Measurements from ENCODE around the gene SLC18A2.
"Not testable (repeated sequence)": the region's sequence is repeated elsewhere in the genome, so short reads cannot be mapped to it uniquely, and the experiment has no call there.

Gene SLC18A2

DNA sequence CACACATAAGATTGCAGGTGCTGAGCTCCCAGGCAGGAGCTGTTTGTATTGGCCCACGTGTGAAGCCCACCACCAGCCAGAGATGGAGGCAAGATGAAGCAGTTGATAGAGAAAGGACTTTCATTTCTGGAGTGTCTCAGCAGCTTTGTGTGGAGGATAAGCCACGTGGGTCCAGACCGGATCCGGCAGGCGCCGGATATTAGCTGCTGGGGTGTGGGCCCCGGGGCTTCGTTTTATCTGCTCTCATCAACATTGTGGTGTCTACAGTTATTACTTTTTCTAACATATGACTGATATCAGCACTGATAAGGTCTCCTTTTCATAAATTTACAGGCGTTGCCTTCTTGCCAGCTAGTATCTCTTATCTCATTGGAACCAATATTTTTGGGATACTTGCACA is 25.5 kb downstream of the SLC18A2 start:
- no peak for DNase-seq

DNA sequence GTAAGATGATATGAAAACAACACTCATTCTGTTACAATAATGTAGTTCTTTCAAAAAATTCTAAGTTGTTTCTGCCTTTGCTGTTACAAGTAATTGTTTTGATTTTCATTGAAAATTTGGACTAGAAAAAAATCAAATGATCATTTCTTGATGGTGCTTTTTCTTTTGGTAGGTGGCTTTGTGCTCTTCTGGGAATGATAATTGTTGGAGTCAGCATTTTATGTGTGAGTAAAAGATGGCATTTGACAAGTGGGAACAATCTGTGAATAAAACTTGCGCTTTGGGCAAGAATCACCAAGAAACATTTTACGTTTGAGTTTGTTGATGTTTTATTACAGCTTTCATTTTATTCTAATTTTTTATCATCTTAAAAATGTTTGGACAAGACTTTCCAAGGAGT is 25.9 kb downstream of the SLC18A2 start:
- no peak for DNase-seq

DNA sequence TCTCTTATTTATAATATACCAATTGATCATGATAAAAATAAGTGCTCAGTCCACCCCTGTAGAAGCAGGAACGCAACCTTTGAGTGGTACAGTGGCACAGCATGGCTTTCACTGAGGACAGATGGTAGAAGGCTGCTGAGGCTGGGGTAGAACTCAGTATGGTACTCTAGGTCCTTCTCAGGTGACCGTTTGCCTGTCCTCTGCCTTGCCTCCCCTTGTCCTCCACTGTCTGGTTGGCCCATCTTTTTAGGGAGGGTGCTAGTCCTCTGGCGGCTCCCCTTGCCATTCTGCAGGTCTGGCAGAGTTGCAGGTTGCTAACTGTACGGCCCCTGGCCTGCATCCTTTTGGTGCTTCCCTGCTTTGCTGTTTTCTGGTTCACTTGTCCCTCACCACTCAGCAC is 27.3 kb downstream of the SLC18A2 start:
- DNase-seq, result no peak

DNA sequence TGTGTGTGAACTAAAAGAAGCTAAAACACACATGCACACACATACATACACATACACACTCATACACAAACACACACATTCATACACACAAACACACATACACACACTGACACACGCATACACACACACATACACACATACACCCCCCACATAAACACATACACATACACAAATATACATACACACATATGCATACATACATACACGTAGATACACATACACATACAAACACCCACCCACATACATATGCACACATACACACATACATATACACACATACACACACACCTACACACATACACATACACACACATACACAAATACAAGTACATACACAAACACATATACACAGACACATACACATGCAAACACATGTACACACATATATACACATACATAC is 28.0 kb downstream of the SLC18A2 start:
- DNase-seq, result no peak

DNA sequence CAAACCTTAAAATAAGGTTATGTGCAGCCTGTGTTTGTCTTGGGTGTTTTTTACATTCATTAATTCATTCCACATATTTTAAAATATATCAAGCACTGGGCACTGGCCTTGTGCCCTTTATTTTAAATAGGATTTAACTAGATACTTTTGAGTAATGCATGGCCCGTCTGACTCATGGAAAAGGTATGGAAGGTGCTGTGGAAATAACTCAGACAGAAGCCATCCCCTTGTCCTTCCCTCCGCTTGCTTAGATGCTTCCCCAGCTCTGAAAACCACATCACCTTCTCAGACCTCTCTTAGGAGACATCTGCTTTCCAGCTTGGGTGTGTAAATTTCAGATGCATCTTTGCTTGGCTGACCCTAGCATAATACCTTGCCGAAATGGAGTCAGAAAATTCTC is 30.5 kb downstream of the SLC18A2 start:
- DNase-seq, result no peak

DNA sequence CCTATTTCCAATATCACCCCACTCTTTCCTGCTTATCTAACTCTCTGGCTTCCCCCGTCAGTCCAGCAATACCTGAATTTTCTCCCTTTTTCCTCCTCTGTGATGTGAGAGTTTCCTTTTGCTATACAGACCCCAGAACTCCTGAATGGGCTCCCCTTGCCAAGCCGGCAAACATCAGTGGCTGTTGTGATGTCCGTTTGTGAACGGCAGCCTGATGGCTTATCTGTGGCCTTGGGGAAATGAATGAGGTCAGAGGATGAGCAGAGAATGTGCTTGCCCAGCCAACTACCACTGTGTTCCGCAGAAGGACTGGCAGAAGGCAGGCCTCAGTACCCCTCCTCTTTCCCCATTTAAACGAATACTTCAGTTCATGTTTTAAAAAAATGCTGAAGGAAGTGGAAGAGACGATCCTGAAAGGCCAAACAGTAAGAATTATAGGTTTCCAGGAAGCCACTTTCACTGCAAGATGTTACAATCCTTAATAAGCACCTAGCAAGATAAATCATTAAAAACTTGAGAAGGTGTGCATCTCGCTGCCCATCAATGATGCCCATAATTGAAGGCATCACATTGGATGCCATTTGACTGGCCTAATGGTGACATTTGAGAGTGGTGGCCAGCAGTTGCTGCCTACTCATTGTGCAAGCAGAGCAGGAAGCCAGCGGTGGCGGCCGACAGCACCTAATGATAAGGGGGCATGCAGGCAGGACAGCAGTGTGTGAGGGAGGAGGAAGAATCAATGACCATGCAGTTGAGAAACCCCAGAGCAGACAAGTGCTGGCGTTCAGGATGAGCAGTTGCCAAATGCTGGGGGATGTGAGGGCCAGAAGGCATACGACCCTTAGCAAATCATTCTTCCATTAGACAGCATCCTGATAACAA is 31.5 kb downstream of the SLC18A2 start:
- no peak for DNase-seq

DNA sequence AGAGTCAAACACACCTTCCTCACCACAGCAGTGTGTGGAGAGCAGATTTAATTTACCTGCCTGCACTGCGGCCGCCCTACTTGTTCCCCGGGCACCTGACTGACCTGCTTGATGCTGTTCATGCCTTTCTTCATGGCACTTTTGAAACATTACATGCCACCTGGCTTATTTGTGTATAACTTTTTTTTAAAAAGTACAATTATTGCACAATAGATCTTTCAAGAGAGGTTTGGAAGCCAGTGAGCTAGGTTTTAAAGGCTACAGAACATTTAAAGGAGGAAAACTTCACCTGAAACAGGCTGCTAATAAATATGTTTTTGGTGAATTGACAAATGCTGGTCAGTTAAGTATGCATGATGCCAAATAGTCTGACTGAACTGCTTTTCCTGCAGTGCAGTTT is 33.1 kb downstream of the SLC18A2 start:
- no peak for DNase-seq

DNA sequence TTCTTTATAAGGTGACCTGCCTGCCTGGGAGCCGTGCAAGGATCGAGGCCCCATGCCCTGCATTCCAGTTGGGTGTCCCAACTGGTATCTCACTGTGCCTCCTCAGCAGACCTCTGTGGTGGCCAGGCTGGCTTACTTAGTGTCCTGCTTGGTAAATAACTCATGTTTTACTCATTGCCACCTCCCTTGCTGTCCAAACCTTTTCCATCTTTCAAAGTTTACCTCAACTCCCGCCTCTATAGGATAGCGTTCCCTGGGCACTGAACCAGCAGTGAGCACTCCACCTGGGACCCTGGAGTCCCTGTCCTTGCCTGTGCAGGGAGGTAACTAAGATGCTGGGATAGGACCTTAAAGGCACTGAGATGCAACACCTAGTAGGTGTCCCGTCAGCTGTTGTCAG is 33.6 kb downstream of the SLC18A2 start:
- no peak for DNase-seq

DNA sequence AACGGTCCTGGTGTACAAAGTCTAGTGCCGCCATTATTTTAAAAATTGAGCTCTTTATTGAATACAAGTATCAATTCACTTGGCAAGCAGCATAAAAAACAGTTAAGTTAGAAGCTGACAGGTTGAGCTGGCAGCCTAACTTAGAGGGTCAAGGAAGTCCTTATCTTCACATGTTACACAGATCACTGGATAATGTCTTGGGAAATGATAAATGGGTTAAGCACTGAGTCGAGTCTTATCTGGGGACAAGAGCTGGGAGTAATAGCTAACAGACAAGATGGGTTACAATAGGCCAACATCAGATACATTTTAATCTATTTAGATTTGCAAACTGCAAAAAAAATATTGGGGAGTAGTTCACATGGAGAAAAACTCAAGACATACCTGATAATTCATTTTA is 34.2 kb downstream of the SLC18A2 start:
- no peak for DNase-seq

DNA sequence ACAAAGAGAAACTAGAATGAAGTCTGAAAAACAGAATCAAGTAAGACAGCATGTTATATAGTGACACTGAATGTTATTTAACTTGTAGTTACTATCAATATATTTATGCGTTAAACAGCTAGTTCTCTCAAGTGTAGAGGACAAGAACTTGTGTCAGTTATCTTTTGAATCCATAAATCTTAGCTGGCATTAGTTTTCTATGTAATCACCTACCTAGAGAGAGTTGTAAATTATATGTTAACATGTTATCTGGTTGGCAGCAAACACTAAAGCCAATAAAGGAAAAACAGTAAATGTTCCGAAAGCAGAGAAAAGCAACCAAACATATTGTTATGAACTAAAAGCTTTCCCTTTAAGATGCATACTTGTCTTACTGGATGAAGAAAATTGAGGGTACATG is 36.8 kb downstream of the SLC18A2 start:
- DNase-seq, result no peak

DNA sequence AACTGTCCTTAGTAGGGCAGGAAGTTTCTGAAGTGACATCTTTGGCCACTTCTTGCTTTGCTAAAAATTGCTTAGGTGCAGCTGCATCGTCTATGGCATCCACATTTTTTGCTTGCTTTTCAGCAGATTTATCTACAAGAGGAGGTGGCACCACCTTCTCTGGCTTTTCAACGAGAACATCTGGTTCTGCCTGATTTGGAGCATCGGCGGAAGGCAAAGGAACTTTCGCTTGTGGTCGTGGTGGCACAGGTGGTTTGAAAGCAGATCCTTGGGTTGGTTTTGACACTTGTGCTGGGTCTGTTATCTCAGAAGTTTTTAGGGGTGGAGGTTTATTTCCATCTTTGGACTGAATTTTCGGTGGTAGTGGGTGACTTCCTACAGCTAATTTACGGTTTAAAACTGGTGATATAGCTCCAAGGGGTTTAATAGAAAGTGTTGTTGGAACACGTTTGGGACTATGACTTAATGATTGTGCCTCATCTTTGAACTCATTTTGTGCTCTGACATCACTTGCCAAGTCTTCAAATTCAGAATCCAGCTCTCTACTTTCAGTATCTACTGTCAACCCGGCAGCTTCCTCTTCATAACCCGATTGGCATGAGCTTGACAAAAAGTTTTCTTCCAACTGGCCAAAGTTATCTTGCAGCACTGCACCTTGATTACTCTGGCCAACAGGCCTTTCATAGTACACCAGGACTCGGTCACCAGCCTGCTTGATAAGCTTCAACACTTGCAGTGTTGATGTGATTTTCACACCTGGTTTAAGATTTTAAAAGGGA is 44.0 kb downstream of the SLC18A2 start:
- DNase-seq, result no peak

DNA sequence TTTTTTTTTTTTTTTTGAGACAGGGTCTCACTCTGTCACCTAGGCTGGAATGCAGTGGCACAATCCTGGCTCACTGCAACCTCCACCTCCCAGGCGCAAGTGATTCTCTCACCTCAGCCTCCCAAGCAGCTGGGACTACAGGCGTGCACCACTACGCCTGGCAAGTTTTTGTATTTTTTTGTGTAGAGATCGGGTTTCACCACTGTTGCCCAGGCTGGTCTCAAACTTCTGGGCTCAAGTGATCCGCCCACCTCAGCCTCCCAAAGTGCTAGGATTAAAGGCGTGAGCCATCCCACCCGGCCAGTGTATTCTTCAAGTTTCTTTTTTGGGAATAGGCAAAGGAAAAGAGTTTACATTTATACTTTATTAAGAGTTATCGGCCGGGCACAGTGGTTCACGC is 50.0 kb downstream of the SLC18A2 start:
- not testable (repeated sequence) for DNase-seq

DNA sequence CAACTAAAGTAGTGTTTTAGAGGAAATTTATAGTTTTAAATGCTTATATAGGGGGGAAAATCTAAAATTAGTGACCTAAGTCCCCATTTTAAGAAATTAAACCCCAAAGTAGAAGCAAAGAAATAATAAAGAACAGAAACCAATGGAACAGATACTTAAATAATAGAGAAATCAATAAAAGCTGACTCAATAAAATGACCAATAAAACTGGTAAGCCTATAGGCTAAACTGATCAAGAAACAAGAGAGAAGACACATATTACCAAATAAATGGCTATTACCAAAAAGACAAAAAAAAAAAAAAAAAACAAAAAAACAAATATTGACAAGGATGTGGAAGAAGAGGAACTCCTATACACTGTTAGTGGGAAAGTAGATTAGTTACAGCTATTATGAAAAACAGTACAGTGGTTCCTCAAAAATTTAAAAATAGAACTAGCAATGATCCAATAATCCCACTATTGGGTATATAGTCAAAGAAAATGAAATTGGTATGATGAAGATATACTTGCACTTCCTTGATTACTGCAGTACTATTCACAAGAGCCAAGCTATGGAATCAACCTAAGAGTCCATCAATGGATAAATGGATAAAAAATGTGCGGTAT is 53.2 kb downstream of the SLC18A2 start:
- no peak for DNase-seq

DNA sequence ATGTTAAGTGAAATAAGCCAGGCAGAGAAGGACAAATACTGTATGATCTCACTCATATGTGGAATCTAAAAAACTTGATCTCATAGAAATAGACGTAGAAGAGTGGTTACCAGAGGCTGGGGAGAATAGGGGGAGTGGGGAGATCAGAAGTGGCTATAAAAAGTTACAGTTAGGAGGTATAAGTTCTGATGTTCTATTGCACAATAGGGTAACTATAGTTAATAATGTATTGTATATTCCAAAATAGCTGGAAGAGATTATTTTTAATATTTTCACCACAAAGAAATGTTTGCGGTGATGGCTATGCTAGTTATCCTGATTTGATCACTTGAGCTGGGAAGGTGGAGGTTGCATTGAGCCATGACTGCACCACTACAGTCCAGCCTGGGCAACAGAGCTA is 53.8 kb downstream of the SLC18A2 start:
- no peak for DNase-seq

DNA sequence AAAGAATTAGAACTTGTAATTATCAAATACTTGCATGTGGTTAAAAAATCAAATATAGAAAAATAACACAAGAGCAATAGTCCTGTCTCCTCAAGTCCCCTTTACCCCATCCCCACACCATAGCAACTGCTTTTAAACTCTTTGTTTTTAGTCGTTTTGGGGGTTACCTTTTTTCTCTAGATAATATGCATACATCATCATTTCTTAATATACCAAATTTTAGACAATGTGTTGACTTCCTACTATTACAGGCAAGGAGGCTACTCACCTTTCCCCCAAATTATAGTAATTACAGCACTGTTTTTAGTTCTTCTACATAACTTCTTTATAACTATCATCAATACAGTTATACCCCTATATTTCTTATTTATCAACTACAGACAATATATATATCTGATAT is 57.3 kb downstream of the SLC18A2 start:
- no peak for DNase-seq

DNA sequence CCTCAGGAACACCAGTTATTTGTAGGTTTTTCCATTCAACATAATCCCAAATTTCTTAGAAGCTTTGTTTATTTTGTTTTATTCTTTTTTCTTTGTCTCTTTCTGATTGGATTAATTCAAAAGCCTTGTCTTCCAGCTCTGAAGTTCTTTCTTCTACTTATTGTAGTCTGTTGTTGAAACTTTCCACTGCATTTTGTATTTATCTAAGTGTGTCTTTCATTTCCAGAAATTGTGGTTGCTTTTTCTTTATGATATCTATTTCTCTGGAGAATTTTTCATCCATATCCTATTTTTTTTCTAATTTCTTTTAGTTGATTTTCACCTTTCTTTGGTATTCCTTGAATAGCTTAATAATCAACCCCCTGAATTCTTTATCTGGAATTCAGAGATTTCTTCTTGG is 58.5 kb downstream of the SLC18A2 start:
- DNase-seq, result no peak

DNA sequence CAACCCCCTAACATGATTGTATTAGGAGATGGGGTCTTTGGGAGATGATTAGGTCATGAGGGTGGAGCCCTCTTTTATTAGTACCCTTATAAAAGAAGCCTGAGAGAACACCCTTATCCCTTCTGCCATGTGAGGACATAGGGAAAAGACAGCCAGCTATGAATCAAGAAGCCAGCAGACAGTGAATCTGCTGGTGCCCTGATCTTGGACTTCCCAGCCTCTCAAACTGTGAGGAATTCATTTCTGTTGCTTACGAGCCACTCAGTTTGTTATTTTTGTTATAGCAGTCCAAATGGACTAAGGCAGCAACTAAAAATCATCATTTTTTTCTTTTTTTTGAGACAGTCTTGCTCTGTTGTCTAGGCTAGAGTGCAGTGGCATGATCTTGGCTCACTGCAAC is 59.8 kb downstream of the SLC18A2 start:
- DNase-seq, result no peak

DNA sequence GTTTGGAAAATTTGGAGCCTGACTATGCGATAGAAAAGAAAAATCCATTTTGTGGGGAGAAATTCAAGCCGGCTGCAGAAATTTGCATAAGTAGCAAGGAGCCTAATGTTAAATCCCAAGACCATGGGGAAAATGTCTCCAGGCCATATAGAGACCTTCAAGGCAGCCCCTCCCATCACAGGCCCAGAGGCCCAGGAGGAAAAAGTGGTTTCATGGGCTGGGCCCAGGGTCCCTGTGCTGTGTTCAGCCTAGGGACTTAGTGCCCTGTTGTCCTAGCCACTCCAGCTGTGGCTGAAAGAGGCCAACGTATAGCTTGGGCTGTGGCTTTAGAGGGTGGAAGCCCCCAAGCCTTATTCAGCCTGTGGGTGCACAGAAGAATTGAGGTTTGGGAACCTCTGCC is 62.5 kb downstream of the SLC18A2 start:
- DNase-seq, result not testable (repeated sequence)

DNA sequence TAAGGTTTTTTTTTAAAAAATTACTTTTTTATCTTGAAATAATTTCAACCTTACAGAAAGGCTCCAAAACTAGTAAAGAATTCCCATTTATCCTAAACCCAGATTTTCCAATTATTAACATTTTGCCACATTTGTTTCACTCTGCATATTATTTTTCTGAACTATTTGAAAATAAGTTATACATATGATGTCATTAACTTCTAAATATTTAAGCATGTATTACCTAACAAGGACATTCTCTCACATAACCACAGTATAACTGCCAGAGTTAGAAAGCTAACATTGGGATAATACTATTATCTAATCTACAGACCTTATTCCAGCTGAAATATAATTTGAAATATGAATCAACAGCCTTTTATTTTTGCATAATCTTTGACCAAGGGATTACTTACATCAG is 65.8 kb downstream of the SLC18A2 start:
- no peak for DNase-seq

DNA sequence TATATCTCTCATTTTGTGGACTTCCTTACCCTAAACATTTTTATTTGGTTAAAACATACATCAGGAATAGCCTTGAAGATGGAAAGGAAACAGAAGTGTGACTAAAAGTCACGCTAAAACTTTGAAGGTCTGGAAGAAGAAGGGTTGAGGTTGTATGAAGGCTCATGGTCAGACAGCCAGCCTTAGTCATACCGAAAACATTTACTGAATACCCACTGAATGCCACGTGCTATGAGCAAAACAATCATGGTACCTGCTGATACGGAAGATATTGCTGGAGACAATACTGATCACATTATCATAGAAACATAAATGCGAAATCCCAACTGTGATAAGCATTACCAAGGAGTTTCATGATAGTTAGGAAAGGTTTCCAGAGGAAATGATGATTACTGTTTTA is 70.3 kb downstream of the SLC18A2 start:
- no peak for DNase-seq

DNA sequence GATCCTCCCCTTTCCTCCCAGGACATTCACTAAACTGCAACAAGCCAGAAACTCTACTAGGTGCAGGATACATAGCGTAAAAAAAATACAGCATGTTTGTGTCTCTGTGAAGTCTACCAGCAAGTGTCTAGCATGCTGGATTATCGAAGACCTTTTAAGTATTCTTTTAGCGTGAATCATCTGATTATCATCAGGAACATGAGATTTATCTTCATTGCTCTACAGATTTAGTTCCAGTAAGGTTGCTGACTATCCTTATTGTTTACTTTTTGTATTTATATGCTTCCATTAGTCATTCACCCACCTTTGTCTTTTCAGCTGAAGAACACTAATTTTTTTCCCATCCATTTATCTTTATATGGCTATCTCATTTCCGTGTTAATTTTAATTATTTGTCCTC is 71.5 kb downstream of the SLC18A2 start:
- no peak for DNase-seq

DNA sequence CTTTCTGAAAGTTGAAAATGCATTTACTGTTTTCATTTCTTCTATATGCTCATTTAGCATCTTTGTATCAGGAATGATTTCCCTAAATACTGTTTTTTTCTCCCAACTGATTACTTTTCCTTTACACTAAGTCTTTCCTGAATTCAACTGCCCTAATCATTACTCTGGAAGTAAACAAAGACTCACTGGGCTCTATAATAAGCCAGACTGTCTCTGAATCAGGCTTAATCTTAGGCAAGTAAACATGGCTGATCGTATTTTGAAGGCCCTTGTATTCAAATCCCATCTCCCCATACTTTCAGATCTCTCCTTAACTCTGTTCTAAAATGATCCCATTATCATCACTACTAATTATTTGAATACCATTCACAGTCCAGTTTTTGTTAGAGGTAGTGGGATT is 72.7 kb downstream of the SLC18A2 start:
- DNase-seq, result no peak

DNA sequence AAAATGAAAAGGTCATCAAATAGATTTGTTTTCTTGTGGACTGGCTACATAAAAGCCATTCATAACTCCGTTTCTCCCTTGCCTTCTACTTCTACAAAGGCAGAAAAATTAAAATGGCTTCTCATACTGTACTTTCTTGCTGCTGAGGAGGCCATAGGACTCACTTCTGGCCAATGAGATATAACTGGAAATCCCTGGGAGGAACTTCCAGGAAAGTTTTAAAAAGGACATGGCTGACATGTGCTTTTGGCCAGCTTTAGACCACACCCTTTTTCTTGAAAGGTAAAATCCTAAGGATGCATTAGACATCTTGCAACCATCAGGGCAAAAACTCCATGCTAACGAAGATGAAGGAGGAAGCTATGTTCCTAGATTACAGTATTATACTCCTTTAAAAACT is 75.8 kb downstream of the SLC18A2 start:
- DNase-seq, result no peak

DNA sequence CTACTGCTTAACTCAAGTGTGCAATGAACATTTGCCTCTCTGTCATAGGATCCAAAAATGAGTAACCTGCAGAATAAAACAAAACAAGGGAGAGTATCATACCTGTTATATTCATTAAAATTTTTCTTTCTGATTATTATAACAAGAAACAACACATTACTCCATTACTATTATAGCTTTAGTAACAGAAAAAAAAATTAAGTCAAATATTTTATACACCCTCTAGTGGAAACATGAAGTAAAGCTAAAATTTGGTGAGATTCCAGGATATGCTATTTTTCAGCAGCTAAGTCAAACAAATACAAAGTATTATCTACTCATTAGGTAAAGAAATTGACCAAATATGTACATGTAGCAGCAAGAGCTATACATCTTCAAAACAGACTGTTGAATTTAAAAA is 78.0 kb downstream of the SLC18A2 start:
- DNase-seq, result no peak
